Transverse colon (tissue), 4 donors: ENCODE data around the gene ADORA3.

Experiments
- POLR2AphosphoS5 ChIP-seq, 3 donors: sonication (generic); formaldehyde crosslinking; IDR thresholded peaks; one replicate each; pipeline ENCODE4 v1.6.1; 2016; ENCODE audit warnings: antibody characterized with exemption in 3 of 3
- TF ChIP-seq, protein P1 (sequence below), 5 experiments: fragments of 200-600 bp in 3 of 5; fragments of 450-650 bp in 2 of 5; sonication (generic) in 3 of 5; IDR thresholded peaks; 1 replicate in 2 of 5; 2 replicates in 3 of 5; pipeline ENCODE4 v1.5.1; 2016 to 2017; ENCODE audit warnings: antibody characterized with exemption in 5 of 5, inconsistent platforms in 3 of 5, mild to moderate bottlenecking in 2 of 5, moderate library complexity in 1 of 5

GRCh38 chr1:111512132-111512889, 8.9 kb upstream of the ADORA3 start:
- no peak for TF ChIP-seq POLR2AphosphoS5 (IDR thresholded peaks at IDR 0.05)
- TF ChIP-seq, protein P1, sequence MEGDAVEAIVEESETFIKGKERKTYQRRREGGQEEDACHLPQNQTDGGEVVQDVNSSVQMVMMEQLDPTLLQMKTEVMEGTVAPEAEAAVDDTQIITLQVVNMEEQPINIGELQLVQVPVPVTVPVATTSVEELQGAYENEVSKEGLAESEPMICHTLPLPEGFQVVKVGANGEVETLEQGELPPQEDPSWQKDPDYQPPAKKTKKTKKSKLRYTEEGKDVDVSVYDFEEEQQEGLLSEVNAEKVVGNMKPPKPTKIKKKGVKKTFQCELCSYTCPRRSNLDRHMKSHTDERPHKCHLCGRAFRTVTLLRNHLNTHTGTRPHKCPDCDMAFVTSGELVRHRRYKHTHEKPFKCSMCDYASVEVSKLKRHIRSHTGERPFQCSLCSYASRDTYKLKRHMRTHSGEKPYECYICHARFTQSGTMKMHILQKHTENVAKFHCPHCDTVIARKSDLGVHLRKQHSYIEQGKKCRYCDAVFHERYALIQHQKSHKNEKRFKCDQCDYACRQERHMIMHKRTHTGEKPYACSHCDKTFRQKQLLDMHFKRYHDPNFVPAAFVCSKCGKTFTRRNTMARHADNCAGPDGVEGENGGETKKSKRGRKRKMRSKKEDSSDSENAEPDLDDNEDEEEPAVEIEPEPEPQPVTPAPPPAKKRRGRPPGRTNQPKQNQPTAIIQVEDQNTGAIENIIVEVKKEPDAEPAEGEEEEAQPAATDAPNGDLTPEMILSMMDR (IDR thresholded peaks at IDR 0.05) = no peak
